Neural progenitor cell (in vitro differentiated cells): Measurements from ENCODE around the gene EXOC8.

Source experiments
- EZH2 ChIP-seq: fragments of 200-600 bp; sonication (generic); IDR thresholded peaks from 2 replicates; pipeline ENCODE4 v1.6.1; 2017; ENCODE audit warnings: antibody characterized with exemption, mild to moderate bottlenecking, moderate library complexity
- EZH2phosphoT487 ChIP-seq: fragments of 200-600 bp; sonication (generic); IDR thresholded peaks from 2 replicates; pipeline ENCODE4 v1.6.1; 2017; ENCODE audit warnings: antibody characterized with exemption
- TF ChIP-seq, protein P1 (sequence below): fragments of 200-600 bp; sonication (generic); IDR thresholded peaks from 2 replicates; pipeline ENCODE4 v1.5.1; 2017; ENCODE audit warnings: antibody characterized with exemption, mild to moderate bottlenecking

DNA sequence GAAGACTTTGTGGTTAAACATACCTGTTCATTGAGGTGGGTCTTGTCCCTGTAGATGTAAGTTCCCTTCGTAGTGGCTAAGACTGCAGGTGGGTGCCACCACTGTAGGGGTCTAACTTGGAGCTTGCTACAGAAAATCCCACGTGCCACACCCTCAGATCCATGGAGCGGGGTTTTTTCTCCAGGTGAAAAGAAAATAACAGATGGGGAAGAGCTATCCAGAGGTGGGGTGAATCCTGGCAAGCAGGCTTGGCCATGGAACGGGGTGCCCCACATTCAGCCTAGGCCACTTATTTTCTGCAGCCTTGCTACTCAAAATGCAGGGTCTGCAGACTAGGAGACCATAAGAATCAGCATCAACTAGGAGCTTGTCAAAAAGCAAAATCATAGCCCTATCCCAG, 24.0 kb downstream of the EXOC8 start:
- TF ChIP-seq, protein P1, sequence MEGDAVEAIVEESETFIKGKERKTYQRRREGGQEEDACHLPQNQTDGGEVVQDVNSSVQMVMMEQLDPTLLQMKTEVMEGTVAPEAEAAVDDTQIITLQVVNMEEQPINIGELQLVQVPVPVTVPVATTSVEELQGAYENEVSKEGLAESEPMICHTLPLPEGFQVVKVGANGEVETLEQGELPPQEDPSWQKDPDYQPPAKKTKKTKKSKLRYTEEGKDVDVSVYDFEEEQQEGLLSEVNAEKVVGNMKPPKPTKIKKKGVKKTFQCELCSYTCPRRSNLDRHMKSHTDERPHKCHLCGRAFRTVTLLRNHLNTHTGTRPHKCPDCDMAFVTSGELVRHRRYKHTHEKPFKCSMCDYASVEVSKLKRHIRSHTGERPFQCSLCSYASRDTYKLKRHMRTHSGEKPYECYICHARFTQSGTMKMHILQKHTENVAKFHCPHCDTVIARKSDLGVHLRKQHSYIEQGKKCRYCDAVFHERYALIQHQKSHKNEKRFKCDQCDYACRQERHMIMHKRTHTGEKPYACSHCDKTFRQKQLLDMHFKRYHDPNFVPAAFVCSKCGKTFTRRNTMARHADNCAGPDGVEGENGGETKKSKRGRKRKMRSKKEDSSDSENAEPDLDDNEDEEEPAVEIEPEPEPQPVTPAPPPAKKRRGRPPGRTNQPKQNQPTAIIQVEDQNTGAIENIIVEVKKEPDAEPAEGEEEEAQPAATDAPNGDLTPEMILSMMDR: no peak
- TF ChIP-seq EZH2 (no peak), EZH2phosphoT487 (no peak)
